NCI-H82 treated with DMSO at 0.1 percent for 48 hours (cell line): ENCODE results near the gene SLC5A11.
"Not testable (repeated sequence)": the region's sequence is repeated elsewhere in the genome, so short reads cannot be mapped to it uniquely, and the experiment has no call there.

Experiments
- DNase-seq: peaks from one replicate; lab custom pipeline; 2025; ENCODE audit not compliant: unreplicated experiment; lab: John Stamatoyannopoulos, UW

Gene SLC5A11

DNA sequence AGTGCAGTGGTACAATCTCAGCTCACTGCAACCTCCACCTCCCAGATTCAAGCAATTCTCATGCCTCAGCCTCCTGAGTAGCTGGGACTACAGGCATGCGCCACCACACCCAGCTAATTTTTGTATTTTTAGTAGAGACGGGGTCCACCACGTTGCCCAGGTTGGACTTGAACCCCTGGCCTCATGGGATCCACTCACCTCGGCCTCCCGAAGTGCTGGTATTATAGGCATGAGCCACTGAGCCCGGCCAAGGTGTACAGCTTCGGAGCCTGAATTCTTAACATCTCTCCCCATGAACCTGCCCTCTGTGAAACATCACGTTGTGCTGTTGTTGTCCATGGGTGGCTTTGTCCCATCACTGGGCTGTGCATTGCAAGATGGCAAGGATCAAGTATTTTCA lies 11.1 kb downstream of the SLC5A11 start:
- not testable (repeated sequence) for DNase-seq

DNA sequence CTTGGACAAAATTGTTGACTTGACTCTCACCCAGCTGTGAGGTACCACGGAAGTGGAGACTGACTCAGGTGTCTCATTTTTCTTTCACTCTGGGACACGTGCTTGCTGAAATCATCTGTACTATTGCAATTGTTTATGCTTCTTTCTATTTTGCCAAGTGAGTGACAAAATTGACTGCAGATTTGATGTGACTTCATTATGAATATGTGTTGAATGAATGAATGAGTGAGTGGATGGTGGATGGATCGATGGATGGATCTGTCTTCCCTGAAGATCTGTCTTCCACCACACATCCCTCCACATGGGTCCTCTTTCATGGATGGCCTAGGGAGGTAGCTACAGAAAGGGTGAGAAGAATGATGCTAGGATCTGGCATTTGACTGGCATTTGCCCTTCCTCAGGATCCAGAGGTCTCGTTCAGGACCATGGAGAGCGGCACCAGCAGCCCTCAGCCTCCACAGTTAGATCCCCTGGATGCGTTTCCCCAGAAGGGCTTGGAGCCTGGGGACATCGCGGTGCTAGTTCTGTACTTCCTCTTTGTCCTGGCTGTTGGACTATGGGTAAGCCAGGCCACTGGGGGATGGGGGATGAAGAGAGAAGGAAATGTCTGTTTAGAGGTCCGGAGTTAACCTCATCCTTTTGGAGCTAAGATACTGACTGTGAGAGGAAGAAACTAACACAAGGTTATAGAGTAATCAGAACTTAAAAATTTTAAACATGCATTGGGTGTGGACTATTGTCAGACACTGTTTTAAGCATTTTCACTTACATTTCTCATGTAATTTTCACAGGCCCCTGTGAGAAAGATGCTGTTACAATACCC lies 12.7 kb downstream of the SLC5A11 start:
- no peak for DNase-seq

DNA sequence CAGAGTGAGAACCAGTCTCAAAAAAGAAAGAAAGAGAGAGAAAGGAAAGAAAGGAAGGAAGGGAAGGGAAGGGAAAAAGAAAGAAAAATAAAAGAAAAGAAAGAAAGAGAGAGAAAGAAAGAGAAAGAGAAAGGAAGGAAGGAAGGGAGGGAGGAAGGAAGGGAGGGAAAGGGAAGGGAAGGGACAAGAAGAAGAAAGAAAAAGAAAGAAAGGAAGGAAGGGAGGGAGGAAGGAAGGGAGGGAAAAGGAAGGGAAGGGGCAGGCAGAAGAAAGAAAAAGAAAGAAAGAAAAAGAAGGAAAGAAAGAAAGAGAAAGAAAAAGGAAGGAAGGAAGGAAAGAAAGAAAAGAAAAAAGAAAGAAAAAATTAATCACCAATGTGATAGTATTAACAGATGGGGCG lies 15.7 kb downstream of the SLC5A11 start:
- no peak for DNase-seq

DNA sequence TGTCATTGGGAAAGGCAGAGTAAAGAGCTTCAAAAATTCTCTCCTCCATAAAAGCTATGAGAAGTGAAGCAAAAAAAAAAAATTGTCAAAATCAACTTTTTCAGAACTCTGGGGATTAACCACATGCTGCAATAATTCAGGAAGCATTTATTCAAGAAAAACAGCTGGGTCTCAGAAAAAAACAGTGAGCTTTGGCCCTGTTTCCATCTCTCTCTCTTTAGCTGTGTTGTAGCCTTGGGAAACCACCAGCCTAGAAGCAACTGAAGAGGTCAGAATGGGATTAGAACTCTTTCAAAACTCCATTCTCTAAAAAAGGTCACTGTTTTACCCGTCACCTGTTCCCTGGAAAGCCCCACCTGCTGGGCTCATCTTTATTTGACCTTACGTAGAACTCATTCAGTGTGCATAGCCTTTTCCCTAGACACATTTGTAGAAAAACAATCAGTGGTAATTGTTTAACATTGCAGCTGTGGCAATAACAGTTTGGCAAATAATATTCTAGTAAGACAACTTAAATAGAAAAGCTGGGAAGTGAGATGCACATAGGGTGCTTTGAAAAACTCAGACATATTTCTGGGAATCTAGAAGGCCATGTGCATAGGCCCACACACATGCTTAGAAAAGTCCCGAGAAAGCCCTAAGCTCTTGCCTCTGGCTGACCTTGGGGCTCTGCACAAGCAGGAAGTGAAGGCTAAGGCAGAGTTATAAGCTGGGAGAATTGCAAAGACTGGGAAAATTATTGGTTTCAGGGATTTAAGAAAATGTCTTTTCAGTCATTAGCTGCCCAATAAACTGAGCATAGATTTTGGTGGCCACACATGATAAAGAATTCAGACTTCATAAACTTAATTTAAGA lies 18.0 kb downstream of the SLC5A11 start:
- DNase-seq: no peak

DNA sequence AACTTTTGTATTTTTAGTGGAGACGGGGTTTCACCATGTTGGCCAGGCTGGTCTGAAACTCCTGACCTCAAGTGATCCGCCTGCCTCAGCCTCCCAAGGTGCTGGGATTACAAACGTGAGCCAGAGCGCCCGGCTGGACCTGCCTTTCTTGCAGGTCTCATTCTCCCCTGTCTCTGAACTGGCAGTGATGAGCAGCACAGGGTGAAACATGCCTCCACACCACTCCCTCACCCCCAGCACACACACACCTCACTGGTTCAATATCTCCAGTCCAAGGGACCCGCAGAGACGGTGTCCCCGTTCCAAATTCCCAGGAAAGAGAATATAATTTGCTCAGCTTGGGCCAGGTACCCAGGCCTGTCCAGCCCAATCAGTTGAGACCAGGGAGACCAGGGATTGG lies 23.3 kb downstream of the SLC5A11 start:
- DNase-seq: no peak

DNA sequence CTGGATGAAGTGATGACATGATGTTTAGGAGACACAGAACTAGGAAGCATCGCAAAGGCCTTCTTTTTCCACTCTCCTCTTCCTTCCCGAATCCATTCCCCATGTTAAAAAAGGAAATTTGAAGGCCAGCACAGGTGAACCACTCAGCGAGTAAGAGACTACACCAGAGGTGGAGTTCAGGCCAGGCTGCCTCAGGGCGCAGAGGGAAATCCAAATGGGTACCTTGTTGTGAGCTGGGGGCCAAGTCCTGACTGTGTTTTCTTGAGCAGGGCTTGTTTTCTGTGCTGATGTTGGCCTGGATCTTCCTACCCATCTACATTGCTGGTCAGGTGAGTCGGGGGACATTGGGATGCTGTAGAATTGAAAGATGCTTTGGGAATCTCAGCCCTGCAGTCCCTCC lies 26.1 kb downstream of the SLC5A11 start:
- DNase-seq: no peak

DNA sequence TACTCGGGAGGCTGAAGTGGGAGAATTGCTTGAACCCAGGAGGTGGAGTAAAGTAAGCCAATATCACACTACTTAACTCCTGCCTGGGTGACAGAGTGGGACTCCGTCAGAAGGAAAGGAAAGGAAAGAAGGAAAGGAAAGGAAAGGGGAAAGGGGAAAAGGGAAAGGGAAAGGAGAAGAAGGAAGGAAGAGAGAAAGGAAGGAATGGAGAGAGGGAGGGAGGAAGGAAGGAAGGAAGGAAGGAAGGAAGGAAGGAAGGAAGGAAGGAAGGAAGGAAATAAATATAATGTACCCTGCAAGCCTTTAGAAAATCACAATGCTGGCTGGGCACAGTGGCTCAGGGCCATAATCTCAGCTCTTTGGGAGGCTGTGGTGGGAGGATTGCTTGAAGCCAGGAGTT lies 27.3 kb downstream of the SLC5A11 start:
- DNase-seq: no peak

DNA sequence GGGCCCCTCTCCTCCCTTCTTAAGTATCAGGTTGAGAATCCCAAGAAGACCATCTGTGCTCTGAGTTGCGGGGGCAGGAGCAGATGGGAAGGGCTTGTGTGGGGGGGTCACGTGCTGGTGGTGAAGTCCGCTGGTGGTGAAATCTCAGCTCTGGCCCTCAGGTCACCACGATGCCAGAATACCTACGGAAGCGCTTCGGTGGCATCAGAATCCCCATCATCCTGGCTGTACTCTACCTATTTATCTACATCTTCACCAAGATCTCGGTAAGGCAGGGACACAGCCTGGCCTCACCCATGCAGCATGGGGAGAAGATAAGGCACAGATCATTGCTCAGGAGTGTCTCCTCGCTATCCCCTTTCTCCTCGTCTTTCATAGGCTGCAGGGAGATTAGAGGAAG lies 29.7 kb downstream of the SLC5A11 start:
- peak; percentile 72 for DNase-seq

DNA sequence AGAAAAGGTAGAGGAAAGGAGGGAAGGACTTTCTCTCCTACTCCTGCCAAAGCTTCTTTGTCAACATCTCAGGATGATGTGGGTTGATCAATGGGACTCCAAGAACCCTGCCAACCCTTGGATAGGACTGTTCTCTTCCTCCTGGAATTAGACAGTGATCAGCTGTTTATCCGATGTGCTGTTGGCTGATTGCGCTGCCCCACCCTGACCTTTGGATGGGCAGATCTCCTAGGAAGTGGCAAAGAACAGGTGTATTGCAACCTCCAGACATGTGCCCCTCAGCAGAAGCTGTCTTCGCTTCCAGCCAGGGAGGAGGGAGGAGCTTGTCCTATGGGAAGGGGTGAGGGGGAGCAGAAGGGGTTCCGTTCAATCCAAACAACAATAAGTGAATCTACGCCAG lies 30.5 kb downstream of the SLC5A11 start:
- no peak for DNase-seq

DNA sequence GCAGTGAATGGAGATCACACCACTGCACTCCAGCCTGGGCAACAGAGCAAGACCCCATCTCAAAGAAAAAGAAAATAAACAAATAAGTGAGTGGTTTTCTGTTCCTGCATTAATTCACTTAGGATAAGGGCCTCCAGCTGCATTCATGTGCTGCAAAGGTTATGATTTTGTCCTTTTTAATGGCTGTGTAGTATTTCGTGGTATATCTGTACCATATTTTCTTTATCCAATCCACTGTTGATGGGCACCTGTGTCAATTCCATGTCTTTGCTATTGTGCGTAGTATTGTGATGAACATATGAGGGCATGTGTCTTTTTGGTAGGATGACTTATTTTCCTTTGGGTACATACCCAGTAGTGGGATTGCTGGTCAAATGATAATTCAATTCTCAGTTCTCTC lies 33.9 kb downstream of the SLC5A11 start:
- no peak for DNase-seq

DNA sequence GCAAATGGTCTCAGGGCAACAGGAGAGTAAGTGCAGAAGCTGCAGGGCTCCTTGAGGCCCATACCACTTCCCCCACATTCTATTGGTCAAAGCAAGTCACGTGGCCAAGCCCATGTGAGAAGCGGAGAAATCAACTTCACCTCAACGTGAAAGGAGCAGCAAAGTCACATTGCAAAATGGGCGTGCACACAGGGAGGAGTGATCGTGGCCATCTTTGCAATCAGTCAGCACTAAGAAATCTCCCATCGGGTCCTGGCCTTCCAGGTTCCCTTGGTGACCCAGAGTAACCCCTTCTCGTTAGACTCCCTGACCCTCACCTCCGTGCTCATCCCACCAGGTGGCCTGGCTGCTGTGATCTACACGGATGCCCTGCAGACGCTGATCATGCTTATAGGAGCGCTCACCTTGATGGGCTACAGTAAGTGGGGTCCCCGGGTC lies 38.0 kb downstream of the SLC5A11 start:
- no peak for DNase-seq

DNA sequence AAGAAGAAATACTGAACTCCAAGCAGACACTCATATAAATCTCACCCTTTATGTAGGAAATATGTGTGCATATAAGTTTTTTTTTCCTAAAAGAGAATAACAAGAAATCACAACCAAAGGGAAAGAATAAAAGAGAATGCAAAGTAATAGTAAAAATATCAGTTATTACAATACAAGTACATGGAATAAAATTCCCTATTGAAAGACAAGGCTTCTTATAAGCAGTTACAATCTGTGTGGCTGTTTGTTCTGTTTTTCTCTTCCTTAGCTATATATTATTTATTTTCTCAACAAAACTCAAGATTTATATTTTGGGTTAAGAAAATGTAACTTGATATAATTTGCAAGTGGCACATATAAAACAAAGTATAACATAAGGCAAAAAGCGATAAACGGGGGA lies 41.7 kb downstream of the SLC5A11 start:
- DNase-seq: no peak

DNA sequence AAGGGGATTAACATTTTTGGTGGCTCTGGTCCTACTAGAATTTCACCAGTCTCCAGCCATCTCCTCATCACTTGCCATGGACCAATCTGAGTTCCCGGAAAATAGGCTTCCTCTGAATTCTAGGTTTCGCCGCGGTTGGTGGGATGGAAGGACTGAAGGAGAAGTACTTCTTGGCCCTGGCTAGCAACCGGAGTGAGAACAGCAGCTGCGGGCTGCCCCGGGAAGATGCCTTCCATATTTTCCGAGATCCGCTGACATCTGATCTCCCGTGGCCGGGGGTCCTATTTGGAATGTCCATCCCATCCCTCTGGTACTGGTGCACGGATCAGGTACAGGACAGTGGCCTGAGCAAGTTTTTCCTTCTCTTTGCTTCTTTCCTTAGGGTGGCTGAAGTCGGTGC lies 45.0 kb downstream of the SLC5A11 start:
- DNase-seq: no peak

DNA sequence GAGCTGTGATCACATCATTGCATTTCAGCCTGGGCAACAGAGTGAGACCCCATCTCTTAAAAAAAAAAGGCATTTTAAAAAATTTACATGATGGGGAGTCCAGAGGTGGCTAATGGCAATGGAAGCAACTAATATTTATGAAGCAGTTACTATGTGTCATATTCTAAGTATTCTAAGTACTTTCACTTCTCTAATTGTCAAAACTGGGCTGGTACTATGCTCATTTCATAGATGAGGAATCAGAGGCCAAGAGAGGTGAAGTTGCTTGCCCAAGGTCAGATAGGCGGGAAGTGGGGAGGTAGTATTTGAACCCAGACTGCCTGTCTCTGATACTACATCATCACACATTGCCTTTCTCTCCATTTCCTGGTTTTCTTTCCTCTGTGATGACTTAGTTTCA lies 50.7 kb downstream of the SLC5A11 start:
- no peak for DNase-seq

DNA sequence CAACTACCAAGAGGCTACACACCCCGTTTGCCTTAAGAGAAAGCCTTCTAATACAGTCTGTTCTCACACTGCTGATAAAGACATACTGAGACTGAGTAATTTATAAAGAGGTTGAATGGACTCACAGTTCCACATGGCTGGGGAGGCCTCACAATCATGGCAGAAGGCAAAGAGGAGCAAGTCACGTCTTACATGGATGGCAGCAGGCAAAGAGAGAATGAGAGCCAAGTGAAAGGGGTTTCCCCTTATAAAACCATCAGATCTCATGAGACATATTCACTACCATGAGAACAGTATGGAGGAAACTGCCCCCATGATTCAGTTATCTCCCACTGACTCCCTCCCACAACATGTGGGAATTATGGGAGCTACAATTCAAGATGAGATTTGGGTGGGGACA lies 51.8 kb downstream of the SLC5A11 start:
- not testable (repeated sequence) for DNase-seq

DNA sequence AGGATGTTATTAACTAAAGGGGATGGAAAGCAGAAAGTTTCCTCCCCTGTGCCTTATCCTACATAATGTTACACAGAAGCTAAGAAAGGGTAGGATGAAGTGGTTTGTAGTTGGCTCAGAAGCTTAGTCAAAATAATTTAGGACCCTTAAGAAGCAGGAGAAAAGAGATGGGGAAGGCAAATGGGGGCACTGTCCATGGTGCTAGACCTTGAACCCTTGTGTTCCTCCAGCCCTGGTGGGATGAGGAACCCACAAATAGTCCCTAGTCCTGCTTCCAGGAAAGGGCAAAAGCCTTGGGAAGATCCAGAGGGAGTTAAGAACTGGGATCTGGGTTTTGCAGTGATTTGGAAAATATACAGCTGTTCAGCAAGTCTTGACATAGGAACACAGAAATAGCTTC lies 54.5 kb downstream of the SLC5A11 start:
- no peak for DNase-seq

DNA sequence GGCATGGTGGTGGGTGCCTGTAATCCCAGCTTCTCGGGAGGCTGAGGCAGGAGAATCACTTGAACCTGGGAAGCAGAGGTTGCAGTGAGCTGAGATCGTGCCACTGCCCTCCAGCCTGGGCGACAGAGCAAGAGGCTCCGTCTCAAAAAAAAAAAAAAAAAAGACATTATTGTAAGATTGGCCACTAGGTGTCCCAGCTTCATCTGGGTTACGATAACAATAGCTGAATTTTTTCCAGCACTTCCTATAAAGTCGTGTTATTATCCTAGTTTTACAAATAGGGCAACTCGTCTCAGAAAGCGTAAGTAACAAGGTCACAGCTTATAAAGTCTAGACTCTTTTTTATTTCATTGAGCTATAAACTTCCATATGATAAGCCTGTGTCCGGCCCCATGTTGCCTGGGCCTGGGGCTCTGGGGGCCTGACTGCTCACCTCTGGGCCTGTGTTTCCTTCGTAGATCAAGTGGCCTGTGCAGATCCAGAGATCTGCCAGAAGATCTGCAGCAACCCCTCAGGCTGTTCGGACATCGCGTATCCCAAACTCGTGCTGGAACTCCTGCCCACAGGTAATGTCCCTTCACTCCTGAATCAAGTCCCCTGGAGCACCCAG lies 60.5 kb downstream of the SLC5A11 start:
- no peak for DNase-seq

DNA sequence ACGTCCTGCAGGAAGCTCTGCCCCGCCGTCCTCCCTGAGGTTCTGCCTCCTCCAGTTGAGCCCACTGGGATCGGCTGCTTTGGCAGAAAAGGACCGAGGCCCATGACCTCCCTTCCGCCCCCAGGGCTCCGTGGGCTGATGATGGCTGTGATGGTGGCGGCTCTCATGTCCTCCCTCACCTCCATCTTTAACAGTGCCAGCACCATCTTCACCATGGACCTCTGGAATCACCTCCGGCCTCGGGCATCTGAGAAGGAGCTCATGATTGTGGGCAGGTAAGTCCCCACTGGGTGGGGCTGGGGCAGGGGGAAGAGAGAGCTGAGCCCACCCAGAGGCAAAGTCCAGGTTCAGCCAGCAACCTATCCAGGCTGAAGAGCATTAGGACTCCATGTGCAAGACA lies 61.1 kb downstream of the SLC5A11 start:
- DNase-seq: no peak

DNA sequence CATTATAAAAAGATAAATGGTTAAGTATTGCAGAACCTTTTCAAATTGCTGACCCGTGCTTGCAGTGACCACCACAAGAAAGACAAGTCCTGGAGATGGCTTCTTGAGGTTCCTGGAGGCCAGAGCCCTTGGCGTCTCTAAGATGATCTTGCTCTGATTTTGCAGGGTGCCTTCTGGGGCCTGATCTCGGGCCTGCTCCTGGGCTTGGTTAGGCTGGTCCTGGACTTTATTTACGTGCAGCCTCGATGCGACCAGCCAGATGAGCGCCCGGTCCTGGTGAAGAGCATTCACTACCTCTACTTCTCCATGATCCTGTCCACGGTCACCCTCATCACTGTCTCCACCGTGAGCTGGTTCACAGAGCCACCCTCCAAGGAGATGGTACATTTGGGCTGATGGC lies 63.0 kb downstream of the SLC5A11 start:
- DNase-seq: no peak

DNA sequence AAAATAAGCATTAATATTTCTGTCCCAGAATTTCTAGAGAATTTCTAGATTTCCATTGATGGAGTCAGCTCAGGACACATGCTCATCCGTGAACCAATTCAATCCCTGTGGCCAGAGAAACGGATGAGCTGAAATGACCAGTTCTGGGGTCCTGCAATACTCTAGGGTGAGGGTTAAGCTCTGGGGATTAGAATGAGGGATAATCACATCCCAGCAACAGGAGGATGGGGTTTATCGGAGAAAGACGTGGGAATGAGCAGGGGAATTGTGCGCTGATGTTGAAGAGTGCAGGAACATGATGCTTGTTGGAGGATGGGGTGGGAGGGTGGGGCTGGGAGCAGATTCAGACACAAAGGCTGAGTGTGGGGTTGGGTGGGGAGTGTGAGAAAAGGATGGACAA lies 64.1 kb downstream of the SLC5A11 start:
- DNase-seq: peak; percentile 74

DNA sequence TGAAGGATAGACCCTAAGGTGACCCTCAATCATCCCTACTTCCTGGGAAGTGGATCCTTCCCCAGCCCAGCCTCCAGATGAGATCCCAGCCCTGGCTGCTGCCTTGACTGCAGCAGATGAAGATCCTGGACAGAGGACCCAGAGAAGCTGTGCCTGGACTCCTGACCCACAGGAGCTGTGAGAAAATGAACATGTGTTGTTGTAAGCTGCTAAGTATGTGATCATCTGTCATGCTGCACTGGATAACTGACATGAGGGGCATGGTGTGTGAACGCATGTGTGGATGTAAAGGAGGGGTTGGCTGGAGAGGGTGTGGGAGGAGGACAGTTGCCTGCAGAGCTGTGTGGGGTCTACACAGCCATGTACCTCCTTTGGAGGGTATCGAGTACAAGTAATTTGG lies 69.3 kb downstream of the SLC5A11 start:
- DNase-seq: no peak

DNA sequence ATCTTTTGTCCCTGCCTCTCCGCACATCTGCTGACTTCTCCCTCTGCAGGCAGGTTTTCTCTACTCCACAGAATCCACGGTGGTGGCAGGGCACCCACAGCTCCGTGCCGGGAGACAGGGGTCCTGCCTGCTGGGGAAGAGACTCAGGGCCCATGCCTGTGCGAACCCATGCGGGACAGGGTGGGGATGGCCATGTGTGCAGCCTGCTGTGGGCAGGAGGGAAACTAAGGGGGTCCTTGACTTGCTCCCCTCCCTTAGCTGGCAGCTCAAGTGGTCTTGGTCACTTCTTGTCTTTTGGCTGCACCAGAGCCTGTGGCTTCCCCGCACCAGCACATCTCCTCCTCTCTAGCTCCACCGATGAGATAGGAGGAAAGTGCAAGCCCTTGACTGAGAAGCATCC lies 69.8 kb downstream of the SLC5A11 start:
- DNase-seq: no peak
